ENCODE data around the gene HMGA1.

Gene HMGA1

GRCh38 chr6:34236443-34237315 lies at the start of gene HMGA1:
TSS of gene HMGA1 (plus strand) at chr6:34236873. CDS start at chr6:34240781, 3,908 bp downstream.
- DNase-seq (ENCODE audit: low read depth in 3 of 3): peak; percentile 79 to 89 (median 83)

- peak in 1 of 3 experiments; percentile 44 for DNase-seq (ENCODE audit: low read depth in 3 of 3)
Observed at GRCh38 chr6:34189806-34190503, 46.7 kb upstream of the HMGA1 start.

- DNase-seq (ENCODE audit: low read depth in 3 of 3): no peak
Observed at GRCh38 chr6:34190504-34191122, 46.1 kb upstream of the HMGA1 start.

- no peak for DNase-seq (ENCODE audit: low read depth in 3 of 3)
Observed at GRCh38 chr6:34194772-34195171, 41.9 kb upstream of the HMGA1 start.

GRCh38 chr6:34195726-34196115 lies 41.0 kb upstream of the HMGA1 start:
- no peak for DNase-seq (ENCODE audit: low read depth in 3 of 3)

GRCh38 chr6:34196116-34196832 lies 40.4 kb upstream of the HMGA1 start:
- DNase-seq (ENCODE audit: low read depth in 3 of 3): peak; percentile 77 to 89 (median 78)

- DNase-seq (ENCODE audit: low read depth in 3 of 3): no peak
Observed at GRCh38 chr6:34196833-34197195, 39.9 kb upstream of the HMGA1 start.

- DNase-seq (ENCODE audit: low read depth in 3 of 3): no peak
Observed at GRCh38 chr6:34200340-34200971, 36.2 kb upstream of the HMGA1 start.

- DNase-seq (ENCODE audit: low read depth in 3 of 3): no peak
Observed at GRCh38 chr6:34201455-34202107, 35.1 kb upstream of the HMGA1 start.

GRCh38 chr6:34202329-34203201 lies 34.1 kb upstream of the HMGA1 start:
- DNase-seq (ENCODE audit: low read depth in 3 of 3): no peak

- DNase-seq (ENCODE audit: low read depth in 3 of 3): no peak
Observed at GRCh38 chr6:34204693-34205092, 32.0 kb upstream of the HMGA1 start.

GRCh38 chr6:34205466-34205865 lies 31.2 kb upstream of the HMGA1 start:
- no peak for DNase-seq (ENCODE audit: low read depth in 3 of 3)

- no peak for DNase-seq (ENCODE audit: low read depth in 3 of 3)
Observed at GRCh38 chr6:34205916-34206315, 30.8 kb upstream of the HMGA1 start.

- no peak for DNase-seq (ENCODE audit: low read depth in 3 of 3)
Observed at GRCh38 chr6:34206726-34207125, 29.9 kb upstream of the HMGA1 start.

- DNase-seq (ENCODE audit: low read depth in 3 of 3): no peak
Observed at GRCh38 chr6:34207695-34208443, 28.8 kb upstream of the HMGA1 start.

- no peak for DNase-seq (ENCODE audit: low read depth in 3 of 3)
Observed at GRCh38 chr6:34213772-34214171, 22.9 kb upstream of the HMGA1 start.

- no peak for DNase-seq (ENCODE audit: low read depth in 3 of 3)
Observed at GRCh38 chr6:34218691-34219090, 18.0 kb upstream of the HMGA1 start.

GRCh38 chr6:34223381-34223955 lies 13.2 kb upstream of the HMGA1 start:
- DNase-seq (ENCODE audit: low read depth in 3 of 3): no peak

Measured in stimulated activated CD4-positive, alpha-beta T cell treated with anti-CD3 and anti-CD28 coated beads, TNF-alpha, amount 100 ng/mL, for 24 hours (primary cell).